Neuronal stem cell (in vitro differentiated cells): ENCODE data around the gene SLC25A39.
"Not testable (repeated sequence)": the region's sequence is repeated elsewhere in the genome, so short reads cannot be mapped to it uniquely, and the experiment has no call there.

Experiments
- DNase-seq: peaks from one replicate; pipeline ENCODE4 v3.0.0-alpha.2; 2013; ENCODE audit warnings: low spot score
- H2AFZ ChIP-seq: one replicate; pipeline ENCODE4 v1.6.1; 2013; ENCODE audit warnings: mild to moderate bottlenecking, low read length, inconsistent platforms
- H2AK5ac ChIP-seq: 2 replicates; pipeline ENCODE4 v1.6.1; 2013; ENCODE audit warnings: low read depth, mild to moderate bottlenecking, inconsistent platforms, low read length, moderate library complexity, mixed read lengths
- H2BK120ac ChIP-seq: 2 replicates; pipeline ENCODE4 v1.6.1; 2013; ENCODE audit warnings: low read depth, mild to moderate bottlenecking, inconsistent platforms, low read length, moderate library complexity, mixed read lengths
- H2BK12ac ChIP-seq: one replicate; pipeline ENCODE4 v1.6.1; 2013; ENCODE audit warnings: low read length, inconsistent platforms
- H2BK15ac ChIP-seq: 2 replicates; pipeline ENCODE4 v1.6.1; 2013; ENCODE audit warnings: mild to moderate bottlenecking, low read length, inconsistent platforms, mixed read lengths
- H2BK5ac ChIP-seq: one replicate; pipeline ENCODE4 v1.6.1; 2013; ENCODE audit warnings: inconsistent platforms, mild to moderate bottlenecking, low read length, moderate library complexity
- H3K14ac ChIP-seq: one replicate; pipeline ENCODE4 v1.6.1; 2013; ENCODE audit warnings: low read length, inconsistent platforms
- H3K18ac ChIP-seq: 2 replicates; pipeline ENCODE4 v1.6.1; 2013; ENCODE audit warnings: low read length, inconsistent platforms
- H3K23ac ChIP-seq: 2 replicates; pipeline ENCODE4 v1.6.1; 2013; ENCODE audit warnings: low read depth, mild to moderate bottlenecking, mixed read lengths, low read length, inconsistent platforms; ENCODE audit not compliant: poor library complexity
- H3K27ac ChIP-seq: replicated peaks from 3 replicates; pipeline ENCODE4 v1.5.1; 2013; ENCODE audit warnings: low read length, inconsistent platforms
- H3K27me3 ChIP-seq, 3 experiments: 2 replicates each; pipeline ENCODE4 v1.6.1; 2013; ENCODE audit warnings: low read length in 3 of 3, mild to moderate bottlenecking in 2 of 3, inconsistent platforms in 1 of 3, low read depth in 1 of 3, mixed read lengths in 1 of 3, moderate library complexity in 1 of 3; ENCODE audit not compliant: control insufficient read depth in 3 of 3, insufficient read depth in 3 of 3
- H3K36me3 ChIP-seq, 2 donors: replicated peaks in 1 of 2; 2 replicates each; pipeline ENCODE4 v1.6.1; 2013; ENCODE audit warnings: low read length in 2 of 2; ENCODE audit not compliant: control insufficient read depth in 2 of 2, insufficient read depth in 2 of 2
- H3K4ac ChIP-seq: 2 replicates; pipeline ENCODE4 v1.6.1; 2013; ENCODE audit warnings: inconsistent platforms, mild to moderate bottlenecking, low read length, moderate library complexity
- H3K4me1 ChIP-seq, 2 donors: 1 replicate in 1 of 2; 2 replicates in 1 of 2; pipeline ENCODE4 v1.6.1; 2013; ENCODE audit warnings: low read length in 2 of 2, low read depth in 1 of 2; ENCODE audit not compliant: control insufficient read depth in 2 of 2, insufficient read depth in 1 of 2
- H3K4me2 ChIP-seq: one replicate; pipeline ENCODE4 v1.6.1; 2013; ENCODE audit warnings: mild to moderate bottlenecking, low read length, inconsistent platforms; ENCODE audit not compliant: insufficient read depth, poor library complexity, severe bottlenecking
- H3K4me3 ChIP-seq, 2 donors: 2 replicates each; pipeline ENCODE4 v1.5.1; 2013; ENCODE audit warnings: low read length in 2 of 2, mild to moderate bottlenecking in 2 of 2, inconsistent platforms in 1 of 2, moderate library complexity in 1 of 2
- H3K79me1 ChIP-seq: one replicate; pipeline ENCODE4 v1.6.1; 2013; ENCODE audit warnings: low read depth, mild to moderate bottlenecking, inconsistent platforms, low read length, moderate library complexity
- H3K9ac ChIP-seq: one replicate; pipeline ENCODE4 v1.6.1; 2013; ENCODE audit warnings: mild to moderate bottlenecking, low read depth, low read length, inconsistent platforms; ENCODE audit not compliant: poor library complexity
- H3K9me3 ChIP-seq, 2 donors: replicated peaks in 1 of 2; 2 replicates each; pipeline versions ENCODE3 to v1.6.1; 2013; ENCODE audit warnings: low read length in 2 of 2, mild to moderate bottlenecking in 2 of 2, inconsistent platforms in 1 of 2, low read depth in 1 of 2, mixed read lengths in 1 of 2, moderate library complexity in 1 of 2; ENCODE audit not compliant: control insufficient read depth in 2 of 2, insufficient read depth in 1 of 2
- H4K8ac ChIP-seq: one replicate; pipeline ENCODE4 v1.6.1; 2013; ENCODE audit warnings: low read depth, mild to moderate bottlenecking, inconsistent platforms, low read length, moderate library complexity
- H4K91ac ChIP-seq: one replicate; pipeline ENCODE4 v1.6.1; 2013; ENCODE audit warnings: low read length, low read depth, mild to moderate bottlenecking, inconsistent platforms; ENCODE audit not compliant: poor library complexity
- WGBS, 2 donors: extraction: QIAGEN DNeasy Blood & Tissue Kit; methylation state at CpG; one replicate each; pipeline ENCODE4 v1.1.7; 2013; ENCODE audit warnings: missing lambda C conversion rate in 2 of 2, mixed read lengths in 1 of 2; ENCODE audit not compliant: insufficient read length in 2 of 2, insufficient replicate concordance in 1 of 2; ENCODE audit errors: extremely low coverage in 2 of 2; 5-methylcytosine and 5-hydroxymethylcytosine counted together

Gene SLC25A39

DNA sequence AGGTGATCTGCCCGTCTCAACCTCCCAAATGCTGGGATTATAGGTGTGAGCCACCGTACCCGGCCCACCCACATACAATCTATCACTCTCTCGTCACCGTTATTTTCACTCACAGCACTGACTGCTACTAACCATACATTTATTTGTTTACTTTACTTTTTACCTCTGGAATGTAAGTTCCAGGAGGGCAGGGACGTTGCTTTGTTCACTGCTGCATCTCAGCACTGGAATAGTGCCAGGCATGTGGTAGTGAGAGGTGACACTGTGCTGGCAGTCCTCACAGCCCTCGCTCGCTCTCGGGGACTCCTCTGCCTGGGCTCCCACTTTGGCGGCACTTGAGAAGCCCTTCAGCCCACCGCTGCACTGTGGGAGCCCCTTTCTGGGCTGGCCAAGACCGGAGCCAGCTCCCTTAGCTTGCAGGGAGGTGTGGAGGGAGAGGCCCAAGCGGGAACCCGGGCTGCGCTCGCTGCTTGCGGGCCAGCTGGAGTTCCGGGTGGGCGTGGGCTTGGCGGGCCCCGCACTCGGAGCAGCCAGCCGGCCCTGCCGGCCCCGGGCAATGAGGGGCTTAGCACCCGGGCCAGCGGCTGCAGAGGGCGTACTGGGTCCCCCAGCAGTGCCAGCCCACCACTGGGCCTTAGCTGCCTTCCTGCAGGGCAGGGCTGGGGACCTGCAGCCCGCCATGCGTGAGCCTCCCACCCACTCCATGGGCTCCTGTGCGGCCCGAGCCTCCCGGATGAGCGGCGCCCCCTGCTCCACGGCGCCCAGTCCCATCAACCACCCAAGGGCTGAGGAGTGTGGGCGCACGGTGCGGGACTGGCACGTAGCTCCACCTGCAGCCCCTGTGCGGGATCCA lies 44.0 kb upstream of the SLC25A39 start:
- H3K4ac ChIP-seq, DNase-seq, H3K36me3 ChIP-seq, H2BK5ac ChIP-seq, H3K4me1 ChIP-seq, H2AK5ac ChIP-seq, H3K79me1 ChIP-seq, H2BK120ac ChIP-seq, H3K27ac ChIP-seq, H3K4me3 ChIP-seq, H3K9me3 ChIP-seq, H2AFZ ChIP-seq, H3K9ac ChIP-seq, H4K91ac ChIP-seq, H3K4me2 ChIP-seq, H3K14ac ChIP-seq, H2BK15ac ChIP-seq, H4K8ac ChIP-seq, H2BK12ac ChIP-seq, H3K23ac ChIP-seq: not testable (repeated sequence)
- Histone ChIP-seq H3K18ac (peak overlapping the region; percentile 48), H3K27me3 (peaks cover 0 to 19% (median 2%) of the 10 kb centered on the region in 3 experiments)
- WGBS, 2 donors, result 100% methylated on average over 2 of the region's 42 CpGs; no CpG with 5 or more reads in 1 of the 2 donors

DNA sequence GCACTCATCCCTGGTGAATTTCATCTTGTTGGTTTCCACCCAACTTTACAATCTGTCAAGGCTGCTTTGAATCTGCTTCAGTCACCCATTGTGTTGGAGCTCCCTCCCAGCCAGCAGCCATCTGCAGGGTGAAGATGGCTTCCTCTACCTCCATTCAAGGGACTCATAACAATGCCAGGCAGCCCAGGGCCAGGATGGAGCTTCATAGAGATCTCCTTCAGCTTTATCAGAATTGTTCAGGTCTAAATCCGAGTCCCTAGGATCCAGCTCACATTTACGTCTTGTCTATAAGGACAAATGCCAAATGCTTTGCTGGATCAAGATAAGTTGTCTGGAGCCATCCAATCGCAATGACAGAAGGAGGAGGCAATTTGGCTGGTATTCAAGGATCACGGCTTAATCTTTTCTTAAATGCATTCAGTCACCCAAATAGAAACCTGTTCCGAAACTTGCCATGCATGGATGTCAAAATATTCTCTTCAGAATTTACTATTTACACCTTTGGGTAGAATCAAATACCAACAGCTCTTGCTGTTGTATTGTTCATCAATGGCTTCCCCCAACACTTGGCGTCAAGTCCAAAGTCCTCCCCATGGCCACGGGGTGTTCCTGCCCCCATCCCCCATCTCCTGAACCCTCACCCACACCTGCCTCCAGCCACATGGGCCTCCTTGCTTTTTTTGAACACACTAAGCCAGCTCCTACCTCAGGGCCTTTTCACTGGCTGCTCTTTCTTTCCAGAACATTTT lies 42.8 kb upstream of the SLC25A39 start:
- no peak overlapping the region for H3K4me3 ChIP-seq
- no peak overlapping the region for H4K8ac ChIP-seq
- no peak for DNase-seq
- no peak overlapping the region for H4K91ac ChIP-seq
- H3K23ac ChIP-seq, result no peak overlapping the region
- no peak overlapping the region for H2BK15ac ChIP-seq
- H2BK120ac ChIP-seq, result no peak overlapping the region
- no peak overlapping the region for H3K4ac ChIP-seq
- H3K36me3 ChIP-seq, result no peaks in the 10 kb centered on the region
- H2BK12ac ChIP-seq, result no peak overlapping the region
- H3K9ac ChIP-seq, result no peak overlapping the region
- H3K4me2 ChIP-seq, result no peak overlapping the region
- peaks cover 0 to 19% (median 2%) of the 10 kb centered on the region in 3 experiments for H3K27me3 ChIP-seq
- no peaks in the 10 kb centered on the region for H3K9me3 ChIP-seq
- no peak overlapping the region for H3K18ac ChIP-seq
- H2BK5ac ChIP-seq, result no peak overlapping the region
- H2AK5ac ChIP-seq, result no peak overlapping the region
- no peak overlapping the region for H2AFZ ChIP-seq
- H3K79me1 ChIP-seq, result peaks cover 4% of the 10 kb centered on the region
- no peak overlapping the region for H3K14ac ChIP-seq
- WGBS, 2 donors, result no CpG with 5 or more reads among the region's 7 CpGs
- peaks cover 0 to 2% of the 10 kb centered on the region in 2 donors for H3K4me1 ChIP-seq
- H3K27ac ChIP-seq, result no peak overlapping the region

- not testable (repeated sequence) for H4K91ac ChIP-seq, H3K4me3 ChIP-seq, H4K8ac ChIP-seq, H3K27ac ChIP-seq, H2BK15ac ChIP-seq, H3K9me3 ChIP-seq, H2BK5ac ChIP-seq, H3K4me2 ChIP-seq, H3K9ac ChIP-seq, H2AK5ac ChIP-seq, H2BK12ac ChIP-seq, H3K36me3 ChIP-seq, H3K18ac ChIP-seq, H2AFZ ChIP-seq, H3K23ac ChIP-seq, DNase-seq, H2BK120ac ChIP-seq, H3K14ac ChIP-seq, H3K4ac ChIP-seq
- no CpG with 5 or more reads among the region's 5 CpGs for WGBS, 2 donors
- peaks cover 0 to 19% (median 2%) of the 10 kb centered on the region in 3 experiments for H3K27me3 ChIP-seq
- peaks cover 14% of the 10 kb centered on the region for H3K79me1 ChIP-seq
- peaks cover 22 to 23% of the 10 kb centered on the region in 2 donors for H3K4me1 ChIP-seq
These were observed 40.4 kb upstream of the SLC25A39 start for GRCh38 chr17:44365051-44365450.
